ENCODE data around the gene KRT23.

DNA sequence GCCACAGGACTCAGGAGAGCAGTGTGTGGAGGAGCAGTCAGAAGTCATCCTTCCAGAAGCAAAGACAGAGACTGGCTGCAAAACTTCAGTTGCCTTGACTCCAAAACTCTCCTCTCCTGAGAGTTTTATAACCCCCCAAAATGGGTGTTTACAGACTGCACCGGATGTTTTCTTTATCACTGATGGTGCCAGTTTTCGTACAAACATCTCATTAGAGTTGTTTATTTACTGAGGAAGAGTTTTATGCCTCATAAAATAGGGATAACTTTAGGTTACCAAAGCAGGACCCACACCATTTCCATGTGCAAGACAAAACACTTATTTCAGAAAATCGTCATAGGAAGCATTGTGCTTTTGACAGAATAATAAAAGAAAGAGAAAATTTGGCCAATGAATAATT, 46.8 kb upstream of the KRT23 start, which contains the start of gene KRT40:
- TF ChIP-seq, protein P1, sequence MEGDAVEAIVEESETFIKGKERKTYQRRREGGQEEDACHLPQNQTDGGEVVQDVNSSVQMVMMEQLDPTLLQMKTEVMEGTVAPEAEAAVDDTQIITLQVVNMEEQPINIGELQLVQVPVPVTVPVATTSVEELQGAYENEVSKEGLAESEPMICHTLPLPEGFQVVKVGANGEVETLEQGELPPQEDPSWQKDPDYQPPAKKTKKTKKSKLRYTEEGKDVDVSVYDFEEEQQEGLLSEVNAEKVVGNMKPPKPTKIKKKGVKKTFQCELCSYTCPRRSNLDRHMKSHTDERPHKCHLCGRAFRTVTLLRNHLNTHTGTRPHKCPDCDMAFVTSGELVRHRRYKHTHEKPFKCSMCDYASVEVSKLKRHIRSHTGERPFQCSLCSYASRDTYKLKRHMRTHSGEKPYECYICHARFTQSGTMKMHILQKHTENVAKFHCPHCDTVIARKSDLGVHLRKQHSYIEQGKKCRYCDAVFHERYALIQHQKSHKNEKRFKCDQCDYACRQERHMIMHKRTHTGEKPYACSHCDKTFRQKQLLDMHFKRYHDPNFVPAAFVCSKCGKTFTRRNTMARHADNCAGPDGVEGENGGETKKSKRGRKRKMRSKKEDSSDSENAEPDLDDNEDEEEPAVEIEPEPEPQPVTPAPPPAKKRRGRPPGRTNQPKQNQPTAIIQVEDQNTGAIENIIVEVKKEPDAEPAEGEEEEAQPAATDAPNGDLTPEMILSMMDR (IDR thresholded peaks at IDR 0.05) = no peak
- TF ChIP-seq POLR2A (IDR thresholded peaks at IDR 0.05) = no peak
